Stimulated activated CD4-positive, alpha-beta T cell treated with anti-CD3 and anti-CD28 coated beads, TNF-alpha, amount 100 ng/mL, for 24 hours (primary cell): Measurements from ENCODE around the gene ACBD6.

Experiments
- DNase-seq, 3 experiments: peaks; one replicate each; pipeline ENCODE4 v3.0.0-alpha.2; 2020; ENCODE audit warnings: low read depth in 3 of 3

ACBD6 gene

GRCh38 chr1:180241716-180242544 lies 260.4 kb downstream of the ACBD6 start:
- DNase-seq: no peak

DNA sequence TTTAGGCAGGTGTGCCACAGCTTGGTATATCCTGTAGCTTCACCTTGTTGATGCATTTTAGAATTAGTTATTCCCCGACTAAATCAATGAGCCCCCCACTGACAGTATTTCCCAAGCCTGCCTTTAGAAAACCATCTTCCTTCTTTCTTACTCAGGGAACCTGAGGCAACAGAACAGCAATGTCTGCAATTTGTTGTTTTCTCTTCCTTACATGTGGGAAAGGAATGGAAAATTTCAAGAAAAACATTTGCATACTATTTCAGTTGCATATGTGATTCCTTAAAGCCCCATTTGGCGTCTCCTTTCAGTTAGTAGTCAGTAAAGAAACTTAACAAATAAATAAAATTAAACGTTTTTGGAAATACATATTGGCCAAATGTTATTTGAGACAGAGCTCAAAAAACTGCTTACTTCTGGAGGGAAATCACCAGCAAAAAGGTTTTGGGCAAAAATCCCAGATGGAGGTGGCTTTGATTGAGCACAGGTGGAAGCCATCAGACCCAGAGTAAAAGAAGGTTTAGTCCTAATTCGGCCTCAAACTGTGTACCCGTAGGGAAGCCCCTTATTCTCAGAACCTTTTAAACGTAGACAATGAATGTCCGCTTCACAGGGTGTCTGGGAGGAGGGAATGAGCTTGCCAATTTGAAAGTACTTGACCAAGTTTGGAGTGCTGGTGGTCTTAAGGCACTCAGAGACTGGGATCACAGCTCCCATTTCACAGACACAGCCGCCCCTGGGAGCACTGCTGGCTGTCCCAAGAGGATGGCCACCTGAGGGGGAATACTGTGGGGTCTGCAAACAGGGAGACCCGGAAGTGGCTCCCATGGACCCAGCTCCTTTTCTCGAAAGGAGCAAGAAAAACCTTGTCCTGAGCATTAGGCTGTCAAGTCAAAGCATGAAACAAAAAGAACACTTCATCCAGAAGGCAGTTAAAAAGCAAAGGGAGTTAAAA lies 263.0 kb downstream of the ACBD6 start:
- DNase-seq: no peak

GRCh38 chr1:180238675-180239074 lies 263.7 kb downstream of the ACBD6 start:
- DNase-seq: no peak
